Activated CD4-positive, alpha-beta T cell treated with anti-CD3 and anti-CD28 coated beads for 4 hours (primary cell): Measurements from ENCODE around the gene POLE.

Source experiments
- DNase-seq, 2 donors: peaks; one replicate each; pipeline ENCODE4 v3.0.0-alpha.2; 2020

POLE gene

DNA sequence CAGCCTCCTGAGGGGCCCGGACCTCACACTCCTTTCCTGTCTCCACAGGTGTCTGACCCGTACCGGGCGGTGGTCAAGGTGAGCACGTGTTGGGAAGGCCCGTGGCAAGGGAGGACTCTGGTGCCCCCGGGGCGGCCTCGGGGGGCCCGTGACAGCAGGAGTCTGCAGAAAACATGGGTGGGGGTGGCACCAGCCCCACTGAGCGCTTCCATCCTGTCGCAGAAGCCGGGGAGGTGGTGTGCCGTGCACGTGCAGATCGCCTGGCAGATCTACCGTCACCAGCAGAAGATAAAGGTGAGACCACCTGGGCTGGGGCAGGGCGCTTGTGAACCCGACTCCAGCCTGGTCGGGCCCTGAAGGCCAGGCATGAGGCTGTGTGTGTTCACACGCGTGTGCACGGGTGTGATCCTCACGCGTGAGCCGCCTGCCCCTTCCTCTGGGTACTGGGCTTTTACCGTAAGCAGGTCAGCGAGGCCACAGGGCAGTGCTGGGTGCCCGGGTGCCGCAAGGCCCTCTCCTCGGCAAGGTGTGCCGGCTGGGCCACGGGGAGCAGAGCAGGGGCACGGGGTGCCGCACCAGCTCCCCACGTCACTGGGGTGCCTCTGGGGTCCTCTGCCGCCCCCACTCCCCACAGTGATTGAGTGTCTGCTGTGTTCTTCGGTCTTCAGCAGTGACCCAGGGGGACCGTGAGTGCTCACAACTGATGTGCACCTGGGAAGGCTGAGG, 112.7 kb downstream of the POLE start:
- DNase-seq = no peak
